Measurements from ENCODE around the gene CTDSPL. TPM values are rescaled to one million over a fixed set of nuclear protein-coding genes. Genes with fewer than 3 reads are reported as not detected.
A peak's percentile ranks its signal among the peaks of the same experiment; 100 is the strongest.

CTDSPL gene
- total RNA-seq, 1 experiment from 2014 or later = 124 TPM

GRCh38 chr3:37985637-37986320 is 124.1 kb downstream of the CTDSPL start:
- Histone ChIP-seq H3F3A (ENCODE audit: insufficient read depth, low read depth) (peaks cover 10% of the 10 kb centered on the region; the same call in 1 of the 2 replicates), H3K4me3 (no peak overlapping the region), H2AFZ (no peak overlapping the region), H3K4me1 (replicated peaks; ENCODE audit: insufficient read depth) (peaks cover 57% of the 10 kb centered on the region), H3K27ac (peak overlapping the region; percentile 56), H3K9me3 (ENCODE audit: insufficient read depth, low read depth) (no peaks in the 10 kb centered on the region), H4K20me1 (ENCODE audit: insufficient read depth) (no peaks in the 10 kb centered on the region), H3K4me2 (peak overlapping the region; percentile 45), H3K36me3 (ENCODE audit: low read depth) (no peaks in the 10 kb centered on the region), H3K9me2 (ENCODE audit: insufficient read depth) (no peaks in the 10 kb centered on the region), H3K79me2 (ENCODE audit: low read depth) (no peaks in the 10 kb centered on the region), H3K27me3 (ENCODE audit: insufficient read depth, low read depth) (no peaks in the 10 kb centered on the region)
- TF ChIP-seq EZH2 (IDR thresholded peaks at IDR 0.05; ENCODE audit: low read depth) = no peak
- TF ChIP-seq CTCF (conservative IDR thresholded peaks at IDR 0.05) = no peak
- intact Hi-C loops (cut with micrococcal nuclease; ENCODE audit: unreplicated experiment) = no loop called here
- ChIA-PET POLR2A (ENCODE audit: unreplicated experiment) (interaction anchor here (0.7 kb wide), 1 partner anchor 41 kb away, joined by 3 read pairs; no protein-coding TSS in a partner anchor), CTCF (no interaction called here)
- DNase-seq = no peak
- BruUV-seq (replicated peaks) = no TSS peak

GRCh38 chr3:37986479-37987314 is 125.0 kb downstream of the CTDSPL start:
- peaks cover 15% of the 10 kb centered on the region; the same call in 1 of the 2 replicates for H3F3A ChIP-seq (ENCODE audit: insufficient read depth, low read depth)
- H3K4me2 ChIP-seq = peak overlapping the region; percentile 45
- no peaks in the 10 kb centered on the region for H3K9me2 ChIP-seq (ENCODE audit: insufficient read depth)
- BruUV-seq (replicated peaks) = no TSS peak
- H3K79me2 ChIP-seq (ENCODE audit: low read depth) = peaks cover 3% of the 10 kb centered on the region; the same call in 1 of the 2 replicates
- H4K20me1 ChIP-seq (ENCODE audit: insufficient read depth) = no peaks in the 10 kb centered on the region
- H3K9me3 ChIP-seq (ENCODE audit: insufficient read depth, low read depth) = no peaks in the 10 kb centered on the region
- no peaks in the 10 kb centered on the region for H3K27me3 ChIP-seq (ENCODE audit: insufficient read depth, low read depth)
- peak overlapping the region; percentile 56 for H3K27ac ChIP-seq
- H3K4me1 ChIP-seq (replicated peaks; ENCODE audit: insufficient read depth) = peaks cover 57% of the 10 kb centered on the region
- ChIA-PET CTCF (no interaction called here), POLR2A (ENCODE audit: unreplicated experiment) (no interaction called here)
- H3K36me3 ChIP-seq (ENCODE audit: low read depth) = no peaks in the 10 kb centered on the region
- no peak overlapping the region for H2AFZ ChIP-seq
- peak; percentile 89 to 94 for DNase-seq
- no peak overlapping the region for H3K4me3 ChIP-seq
- intact Hi-C loops (cut with micrococcal nuclease; ENCODE audit: unreplicated experiment) = loop anchor here (1.0 kb wide), 1 partner anchor 40 kb away; no protein-coding TSS in a partner anchor
- TF ChIP-seq CTCF (conservative IDR thresholded peaks at IDR 0.05) = no peak
- TF ChIP-seq EZH2 (IDR thresholded peaks at IDR 0.05; ENCODE audit: low read depth) = no peak

GRCh38 chr3:37987315-37987697 is 125.6 kb downstream of the CTDSPL start:
- Histone ChIP-seq H3K4me2 (peak overlapping the region; percentile 45), H3K79me2 (ENCODE audit: low read depth) (peaks cover 8% of the 10 kb centered on the region; the same call in 1 of the 2 replicates), H3K27ac (peak overlapping the region; percentile 49), H3K4me1 (replicated peaks; ENCODE audit: insufficient read depth) (peaks cover 62% of the 10 kb centered on the region), H2AFZ (no peak overlapping the region), H3K36me3 (ENCODE audit: low read depth) (no peaks in the 10 kb centered on the region), H3K9me3 (ENCODE audit: insufficient read depth, low read depth) (no peaks in the 10 kb centered on the region), H4K20me1 (ENCODE audit: insufficient read depth) (no peaks in the 10 kb centered on the region), H3K27me3 (ENCODE audit: insufficient read depth, low read depth) (no peaks in the 10 kb centered on the region), H3F3A (ENCODE audit: insufficient read depth, low read depth) (peaks cover 18% of the 10 kb centered on the region; the same call in 1 of the 2 replicates), H3K9me2 (ENCODE audit: insufficient read depth) (no peaks in the 10 kb centered on the region), H3K4me3 (no peak overlapping the region)
- intact Hi-C loops (cut with micrococcal nuclease; ENCODE audit: unreplicated experiment) = loop anchor here (1.0 kb wide), 1 partner anchor 41 kb away; no protein-coding TSS in a partner anchor
- no peak for TF ChIP-seq CTCF (conservative IDR thresholded peaks at IDR 0.05)
- TF ChIP-seq EZH2 (IDR thresholded peaks at IDR 0.05; ENCODE audit: low read depth) = no peak
- no TSS peak for BruUV-seq (replicated peaks)
- POLR2A ChIA-PET (ENCODE audit: unreplicated experiment) = no interaction called here
- DNase-seq = no peak
- CTCF ChIA-PET = no interaction called here

Measured in PC-9 (cell line).